ENCODE measurements around the gene PITHD1.
"Not testable (repeated sequence)": the region's sequence is repeated elsewhere in the genome, so short reads cannot be mapped to it uniquely, and the experiment has no call there.

The PITHD1 gene

GRCh38 chr1:23827717-23828116 is 49.5 kb downstream of the PITHD1 start:
- no peak overlapping the region for H3K4me3 ChIP-seq (ENCODE audit: low read length)
- no peak overlapping the region for H2AK5ac ChIP-seq (ENCODE audit: low read length)
- H3K79me1 ChIP-seq (ENCODE audit: low read length), result peaks cover 2% of the 10 kb centered on the region
- no peak overlapping the region for H3K18ac ChIP-seq (ENCODE audit: low read length)
- no peaks in the 10 kb centered on the region for H3K36me3 ChIP-seq (ENCODE audit: control insufficient read depth, insufficient read depth, low read length)
- H3K79me2 ChIP-seq (ENCODE audit: control insufficient read depth, insufficient read depth, low read length), result no peaks in the 10 kb centered on the region
- H3K23ac ChIP-seq (ENCODE audit: low read length), result no peak overlapping the region
- H3K56ac ChIP-seq (ENCODE audit: low read length), result no peak overlapping the region
- DNase-seq, result no peak
- H2BK120ac ChIP-seq (ENCODE audit: low read depth, low read length), result no peak overlapping the region
- no peaks in the 10 kb centered on the region for H3K27me3 ChIP-seq (ENCODE audit: insufficient read depth, low read length, poor library complexity)
- no peak overlapping the region for H4K5ac ChIP-seq (ENCODE audit: low read length)
- no peak overlapping the region for H3K27ac ChIP-seq (ENCODE audit: low read depth, low read length)
- H4K8ac ChIP-seq (ENCODE audit: low read depth, low read length), result no peak overlapping the region
- WGBS (ENCODE audit: extremely low coverage, insufficient coverage, low lambda C conversion rate), result no CpG with 5 or more reads among the region's 1 CpG
- no peak overlapping the region for H2BK5ac ChIP-seq (ENCODE audit: low read length)
- no peak overlapping the region for H3K4me2 ChIP-seq (ENCODE audit: low read length)
- H3K4me1 ChIP-seq (ENCODE audit: control insufficient read depth, low read depth, low read length), result peaks cover 2% of the 10 kb centered on the region
- H2BK15ac ChIP-seq (replicated peaks; ENCODE audit: low read depth), result no peak overlapping the region
- no peak overlapping the region for H3K4ac ChIP-seq (ENCODE audit: low read depth, low read length)
- H3K9ac ChIP-seq (ENCODE audit: low read length), result no peak overlapping the region

GRCh38 chr1:23834156-23834555 is 55.9 kb downstream of the PITHD1 start:
- H3K79me2 ChIP-seq (ENCODE audit: control insufficient read depth, insufficient read depth, low read length); H3K56ac ChIP-seq (ENCODE audit: low read length); H3K18ac ChIP-seq (ENCODE audit: low read length); H3K9ac ChIP-seq (ENCODE audit: low read length); H2BK120ac ChIP-seq (ENCODE audit: low read depth, low read length); H4K5ac ChIP-seq (ENCODE audit: low read length); H3K27me3 ChIP-seq (ENCODE audit: insufficient read depth, low read length, poor library complexity); H2BK15ac ChIP-seq (replicated peaks; ENCODE audit: low read depth); H3K23ac ChIP-seq (ENCODE audit: low read length); H3K36me3 ChIP-seq (ENCODE audit: control insufficient read depth, insufficient read depth, low read length); H3K4me2 ChIP-seq (ENCODE audit: low read length); H3K79me1 ChIP-seq (ENCODE audit: low read length); DNase-seq; H2BK5ac ChIP-seq (ENCODE audit: low read length); H3K4me1 ChIP-seq (ENCODE audit: control insufficient read depth, low read depth, low read length); H3K4ac ChIP-seq (ENCODE audit: low read depth, low read length); H3K4me3 ChIP-seq (ENCODE audit: low read length); H3K27ac ChIP-seq (ENCODE audit: low read depth, low read length); H4K8ac ChIP-seq (ENCODE audit: low read depth, low read length); H2AK5ac ChIP-seq (ENCODE audit: low read length): not testable (repeated sequence)
- WGBS (ENCODE audit: extremely low coverage, insufficient coverage, low lambda C conversion rate), result no CpG with 5 or more reads among the region's 6 CpGs

- Histone ChIP-seq H3K23ac (ENCODE audit: low read length) (no peak overlapping the region), H3K4me3 (ENCODE audit: low read length) (no peak overlapping the region), H3K4ac (ENCODE audit: low read depth, low read length) (no peak overlapping the region), H3K18ac (ENCODE audit: low read length) (no peak overlapping the region), H3K36me3 (ENCODE audit: control insufficient read depth, insufficient read depth, low read length) (no peaks in the 10 kb centered on the region), H3K27me3 (ENCODE audit: insufficient read depth, low read length, poor library complexity) (no peaks in the 10 kb centered on the region), H3K9ac (ENCODE audit: low read length) (no peak overlapping the region), H2BK120ac (ENCODE audit: low read depth, low read length) (no peak overlapping the region), H2AK5ac (ENCODE audit: low read length) (no peak overlapping the region), H3K27ac (ENCODE audit: low read depth, low read length) (no peak overlapping the region), H3K56ac (ENCODE audit: low read length) (no peak overlapping the region), H4K5ac (ENCODE audit: low read length) (no peak overlapping the region), H3K79me2 (ENCODE audit: control insufficient read depth, insufficient read depth, low read length) (no peaks in the 10 kb centered on the region), H3K4me1 (ENCODE audit: control insufficient read depth, low read depth, low read length) (no peaks in the 10 kb centered on the region), H2BK15ac (replicated peaks; ENCODE audit: low read depth) (no peak overlapping the region), H3K4me2 (ENCODE audit: low read length) (no peak overlapping the region), H4K8ac (ENCODE audit: low read depth, low read length) (no peak overlapping the region), H3K79me1 (ENCODE audit: low read length) (no peaks in the 10 kb centered on the region), H2BK5ac (ENCODE audit: low read length) (no peak overlapping the region)
- WGBS (ENCODE audit: extremely low coverage, insufficient coverage, low lambda C conversion rate), result no CpG with 5 or more reads among the region's 3 CpGs
- no peak for DNase-seq
Observed at GRCh38 chr1:23836037-23836436, 57.8 kb downstream of the PITHD1 start.
